Uterus (tissue), 4 donors: Measurements from ENCODE around the gene ARMC5. TPM values are rescaled to one million over a fixed set of nuclear protein-coding genes. Genes with fewer than 3 reads are reported as not detected.
A peak's percentile ranks its signal among the peaks of the same experiment; 100 is the strongest.

Source experiments
- DNase-seq, 2 donors: peaks; one replicate each; pipeline ENCODE4 v3.0.0-alpha.2; 2019 to 2020
- H3K27ac ChIP-seq, 2 donors: fragments of 200-600 bp; sonication (generic); 1 replicate in 1 of 2; 2 replicates in 1 of 2; pipeline ENCODE4 v1.5.1; 2016 to 2018
- H3K27me3 ChIP-seq, 2 donors: fragments of 200-600 bp; sonication (generic); one replicate each; pipeline ENCODE4 v1.5.1; 2018 to 2019; ENCODE audit warnings: control low read depth in 1 of 2
- H3K36me3 ChIP-seq, 2 donors: fragments of 200-600 bp; sonication (generic); one replicate each; pipeline ENCODE4 v1.5.1; 2019; ENCODE audit warnings: control low read depth in 1 of 2
- H3K4me1 ChIP-seq, 2 donors: fragments of 200-600 bp; sonication (generic); one replicate each; pipeline ENCODE4 v1.5.1; 2018 to 2019; ENCODE audit warnings: control low read depth in 1 of 2
- H3K4me3 ChIP-seq, 2 donors: fragments of 200-600 bp; sonication (generic); 1 replicate in 1 of 2; 2 replicates in 1 of 2; pipeline ENCODE4 v1.5.1; 2018 to 2019; ENCODE audit warnings: mild to moderate bottlenecking in 1 of 2
- H3K9me3 ChIP-seq, 2 donors: fragments of 200-600 bp; sonication (generic); one replicate each; pipeline ENCODE4 v1.5.1; 2019; ENCODE audit warnings: control low read depth in 1 of 2
- POLR2A ChIP-seq, 2 donors: fragments of 450-650 bp; IDR thresholded peaks; one replicate each; pipeline ENCODE4 v1.6.1; 2016; ENCODE audit warnings: antibody characterized with exemption in 2 of 2, mild to moderate bottlenecking in 1 of 2, moderate library complexity in 1 of 2
- intact Hi-C: fragments of 100-400 bp; cut with DNase I; formaldehyde crosslinking; loops from one replicate; pipeline ENCODE4 v1.15.1; 2023; ENCODE audit warnings: low total_unique reads
- total RNA-seq, 4 donors: library from RNA; depleted of rRNA in 3 of 4; stranded (reverse); fragments of >200 nt in 3 of 4; gene quantifications; one replicate each; pipeline versions ENCODE4 v1.1.0 to v1.2.4, GENCODE V29; 2014 to 2023
- TF ChIP-seq, protein P1 (sequence below), 4 experiments: fragments of 200-600 bp in 2 of 4; fragments of 450-650 bp in 2 of 4; sonication (generic) in 2 of 4; IDR thresholded peaks; one replicate each; pipeline ENCODE4 v1.5.1; 2016 to 2019; ENCODE audit warnings: antibody characterized with exemption in 4 of 4, mild to moderate bottlenecking in 2 of 4, moderate library complexity in 1 of 4
- donor health status: DM: yes; HTN: yes; CAD: no.

ARMC5 gene
- total RNA-seq, 4 donors from 2014 or later, result 2.1 to 12.7 (median 8.0) TPM

DNA sequence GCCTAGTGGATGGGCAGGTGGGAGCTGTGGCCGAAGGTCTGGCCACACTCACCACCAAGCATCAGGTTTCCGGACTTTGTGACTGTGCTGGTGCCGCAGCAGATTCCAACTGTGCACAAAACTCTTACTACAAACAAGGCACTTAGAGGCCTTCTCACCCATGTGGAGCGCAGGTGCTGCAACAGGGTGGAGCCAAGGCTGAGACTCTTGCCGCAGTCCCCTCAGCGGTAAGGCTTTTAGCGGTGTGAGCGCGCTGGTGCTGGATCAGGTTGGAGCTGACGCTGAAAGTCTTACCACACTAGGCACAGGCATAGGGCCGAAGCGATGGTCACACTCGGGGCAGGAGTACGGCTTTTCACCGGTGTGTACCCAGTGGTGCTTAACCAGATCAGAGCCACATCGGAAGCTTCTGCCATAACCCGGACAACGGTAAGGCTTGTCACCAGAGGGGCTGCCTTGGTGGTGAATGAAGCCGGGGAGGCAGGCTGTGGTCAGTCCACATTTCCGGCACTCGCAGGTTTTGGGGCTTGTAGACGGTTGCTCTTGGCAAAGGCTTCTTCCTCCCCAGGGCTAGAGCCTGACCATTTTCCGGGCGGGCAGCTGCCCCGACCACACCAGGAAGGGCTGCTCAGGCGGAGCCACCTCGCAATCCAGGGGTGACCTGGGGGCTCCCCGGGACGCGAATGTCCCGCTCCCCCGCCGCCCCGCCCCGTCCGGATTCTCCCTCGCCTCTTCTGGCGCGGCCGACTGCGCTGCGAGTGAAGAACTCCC, 1.0 kb upstream of the ARMC5 start:
- Histone ChIP-seq H3K4me1 (peaks cover 0 to 22% of the 10 kb centered on the region in 2 donors), H3K27me3 (no peaks in the 10 kb centered on the region), H3K27ac (peak overlapping the region; percentile 98 to 100), H3K4me3 (peak overlapping the region; percentile 85 to 97), H3K9me3 (no peaks in the 10 kb centered on the region), H3K36me3 (no peaks in the 10 kb centered on the region)
- intact Hi-C loops, result no loop called here
- TF ChIP-seq, protein P1, sequence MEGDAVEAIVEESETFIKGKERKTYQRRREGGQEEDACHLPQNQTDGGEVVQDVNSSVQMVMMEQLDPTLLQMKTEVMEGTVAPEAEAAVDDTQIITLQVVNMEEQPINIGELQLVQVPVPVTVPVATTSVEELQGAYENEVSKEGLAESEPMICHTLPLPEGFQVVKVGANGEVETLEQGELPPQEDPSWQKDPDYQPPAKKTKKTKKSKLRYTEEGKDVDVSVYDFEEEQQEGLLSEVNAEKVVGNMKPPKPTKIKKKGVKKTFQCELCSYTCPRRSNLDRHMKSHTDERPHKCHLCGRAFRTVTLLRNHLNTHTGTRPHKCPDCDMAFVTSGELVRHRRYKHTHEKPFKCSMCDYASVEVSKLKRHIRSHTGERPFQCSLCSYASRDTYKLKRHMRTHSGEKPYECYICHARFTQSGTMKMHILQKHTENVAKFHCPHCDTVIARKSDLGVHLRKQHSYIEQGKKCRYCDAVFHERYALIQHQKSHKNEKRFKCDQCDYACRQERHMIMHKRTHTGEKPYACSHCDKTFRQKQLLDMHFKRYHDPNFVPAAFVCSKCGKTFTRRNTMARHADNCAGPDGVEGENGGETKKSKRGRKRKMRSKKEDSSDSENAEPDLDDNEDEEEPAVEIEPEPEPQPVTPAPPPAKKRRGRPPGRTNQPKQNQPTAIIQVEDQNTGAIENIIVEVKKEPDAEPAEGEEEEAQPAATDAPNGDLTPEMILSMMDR (IDR thresholded peaks at IDR 0.05), result peak in 1 of 4 experiments; percentile 19
- TF ChIP-seq POLR2A (IDR thresholded peaks at IDR 0.05), result no peak
- no peak for DNase-seq

DNA sequence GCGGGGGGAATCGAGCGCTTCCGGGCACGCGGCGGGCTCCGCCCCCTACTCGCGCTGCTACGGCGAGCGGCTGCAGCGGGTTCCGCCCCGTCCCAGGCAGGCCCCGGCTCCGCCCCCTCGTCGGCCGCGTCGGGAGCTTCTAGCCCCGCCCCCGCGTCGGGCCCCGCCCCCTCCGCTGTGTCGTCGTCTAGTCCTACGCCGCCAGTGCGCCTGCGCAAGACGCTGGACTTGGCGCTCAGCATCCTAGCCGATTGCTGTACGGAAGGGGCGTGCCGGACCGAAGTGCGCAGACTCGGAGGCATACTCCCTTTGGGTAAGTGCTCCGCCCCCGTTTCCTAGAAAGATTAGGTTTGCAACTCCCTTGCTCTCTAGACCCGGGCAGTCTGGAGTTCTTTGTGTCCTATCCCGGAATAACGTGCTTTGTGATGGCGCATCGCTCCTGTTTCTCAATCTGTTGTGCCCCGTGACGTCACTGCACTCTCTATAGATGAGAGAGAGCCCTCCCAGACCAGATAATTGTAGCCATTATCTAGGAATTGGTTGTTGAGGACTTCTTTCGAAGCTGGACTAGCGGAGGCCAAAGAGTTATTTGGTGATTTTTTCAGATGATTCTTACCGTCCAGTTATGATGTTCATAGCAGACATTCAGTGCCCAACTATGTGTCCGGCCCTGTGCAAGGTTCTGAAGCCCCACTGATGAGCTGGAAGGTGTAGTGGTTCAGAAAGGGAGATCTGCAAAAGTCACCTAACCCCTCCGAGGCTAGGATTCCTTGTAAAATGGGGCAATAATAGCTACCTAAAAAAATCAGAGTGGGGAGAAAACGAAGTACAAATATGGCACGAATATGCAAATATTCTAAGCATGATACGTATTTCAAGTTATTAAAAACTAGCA, 633 bp downstream of the ARMC5 start:
- Histone ChIP-seq H3K27me3 (no peaks in the 10 kb centered on the region), H3K36me3 (no peaks in the 10 kb centered on the region), H3K4me1 (peaks cover 0 to 17% of the 10 kb centered on the region in 2 donors), H3K27ac (peak overlapping the region; percentile 98 to 100), H3K9me3 (no peaks in the 10 kb centered on the region), H3K4me3 (peak overlapping the region; percentile 85 to 97)
- TF ChIP-seq, protein P1 (IDR thresholded peaks at IDR 0.05), result peak in 1 of 4 experiments; percentile 18
- TF ChIP-seq POLR2A (IDR thresholded peaks at IDR 0.05), result peak in 1 of 2 donors; percentile 62
- peak; percentile 100 for DNase-seq
- intact Hi-C loops, result no loop called here

DNA sequence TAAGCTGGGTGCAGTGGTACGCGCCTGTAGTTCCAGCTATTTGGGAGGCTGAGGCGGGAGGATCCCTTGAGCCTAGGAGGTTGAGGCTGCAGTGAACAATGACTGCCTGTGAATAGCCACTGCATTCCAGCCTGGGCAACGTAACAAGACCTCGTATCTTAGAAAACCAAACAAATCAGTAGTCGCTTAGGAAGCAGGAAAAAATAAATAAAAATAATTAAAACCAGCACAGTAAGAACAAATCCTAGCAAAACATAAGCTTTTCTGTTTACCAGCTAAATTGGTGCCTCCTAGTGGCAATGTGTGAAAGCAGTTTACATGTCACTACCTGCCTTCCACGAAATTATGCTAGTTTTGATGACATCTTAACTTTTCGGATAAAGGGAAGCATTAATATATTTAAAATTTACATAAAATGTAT, 1.3 kb downstream of the ARMC5 start:
- Histone ChIP-seq H3K4me3 (peak overlapping the region in 1 of 2 donors; percentile 38), H3K27me3 (no peaks in the 10 kb centered on the region), H3K9me3 (no peaks in the 10 kb centered on the region), H3K27ac (peak overlapping the region; percentile 98 to 100), H3K4me1 (peaks cover 0 to 17% of the 10 kb centered on the region in 2 donors), H3K36me3 (no peaks in the 10 kb centered on the region)
- DNase-seq, result no peak
- intact Hi-C loops, result no loop called here
- TF ChIP-seq, protein P1 (IDR thresholded peaks at IDR 0.05), result peak in 3 of 4 experiments; percentile 28 to 50 (median 48)
- TF ChIP-seq POLR2A (IDR thresholded peaks at IDR 0.05), result no peak

DNA sequence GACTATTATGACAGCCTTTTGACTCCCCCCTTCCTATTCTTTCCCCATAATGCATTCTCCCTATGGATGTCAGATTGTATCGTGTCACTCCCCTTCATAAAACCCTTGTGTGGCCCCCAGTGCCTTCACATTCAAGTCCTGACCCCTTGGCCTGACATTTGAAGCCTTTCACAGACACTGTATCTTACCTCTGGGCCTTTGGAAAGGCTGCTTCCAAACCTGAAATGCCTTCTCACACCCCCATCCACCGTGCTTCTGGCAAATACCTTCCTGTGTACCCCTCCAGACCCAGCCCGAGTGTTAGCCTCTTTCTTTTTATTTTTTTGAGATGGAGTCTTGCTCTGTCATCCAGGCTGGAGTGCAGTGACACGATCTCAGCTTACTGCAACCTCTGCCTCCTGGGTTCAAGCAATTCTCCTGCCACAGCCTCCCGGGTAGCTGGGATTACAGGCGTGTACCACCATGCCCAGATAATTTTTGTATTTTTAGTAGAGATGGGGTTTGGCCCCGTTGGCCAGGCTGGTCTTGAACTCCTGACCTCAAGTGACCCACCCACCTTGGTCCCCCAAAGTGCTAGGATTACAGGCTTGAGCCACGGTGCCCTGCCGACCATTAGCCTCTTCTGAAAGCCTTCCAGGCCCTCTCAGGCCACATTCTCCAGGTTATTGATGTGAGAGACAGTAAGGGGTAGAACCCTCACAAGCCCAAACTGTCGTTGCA, 2.1 kb downstream of the ARMC5 start:
- TF ChIP-seq, protein P1 (IDR thresholded peaks at IDR 0.05), result no peak
- no peak for TF ChIP-seq POLR2A (IDR thresholded peaks at IDR 0.05)
- intact Hi-C loops, result no loop called here
- no peak for DNase-seq
- peaks cover 0 to 16% of the 10 kb centered on the region in 2 donors for H3K4me1 ChIP-seq
- no peaks in the 10 kb centered on the region for H3K27me3 ChIP-seq
- no peak overlapping the region for H3K4me3 ChIP-seq
- no peaks in the 10 kb centered on the region for H3K9me3 ChIP-seq
- H3K36me3 ChIP-seq, result no peaks in the 10 kb centered on the region
- H3K27ac ChIP-seq, result no peak overlapping the region
